ENCODE data around the gene RGS10. TPM values are rescaled to one million over a fixed set of nuclear protein-coding genes. Genes with fewer than 3 reads are reported as not detected.

The RGS10 gene
- total and polyA plus RNA-seq, 2 experiments from 2014 or later: 16.8 to 26.8 TPM

GRCh38 chr10:119498889-119499676 is 43.4 kb downstream of the RGS10 start:
- ATAC-seq (no peak), DNase-seq (ENCODE audit: low spot score) (no peak)
- TF ChIP-seq NANOG (IDR thresholded peaks at IDR 0.05; ENCODE audit: borderline replicate concordance) (no peak), JUNB (IDR thresholded peaks at IDR 0.05; ENCODE audit: unreplicated experiment) (no peak), POLR2AphosphoS5 (IDR thresholded peaks at IDR 0.05; ENCODE audit: low read depth) (no peak), ZNF331 (CRISPR knock-in tag; IDR thresholded peaks at IDR 0.05; ENCODE audit: low read depth) (no peak), CTCF (conservative IDR thresholded peaks at IDR 0.05; ENCODE audit: low read depth in 2 of 2) (no peak), ZNF114 (CRISPR knock-in tag; IDR thresholded peaks at IDR 0.05) (no peak), EZH2 (IDR thresholded peaks at IDR 0.05; ENCODE audit: low read depth, unreplicated experiment) (no peak), ETS1 (IDR thresholded peaks at IDR 0.05) (no peak), CREB1 (CRISPR knock-in tag; IDR thresholded peaks at IDR 0.05; ENCODE audit: low read depth) (no peak), STAT1 (IDR thresholded peaks at IDR 0.05; ENCODE audit: unreplicated experiment) (no peak), EZH2phosphoT487 (IDR thresholded peaks at IDR 0.05; ENCODE audit: unreplicated experiment) (no peak)
- TF ChIP-seq, protein P1, sequence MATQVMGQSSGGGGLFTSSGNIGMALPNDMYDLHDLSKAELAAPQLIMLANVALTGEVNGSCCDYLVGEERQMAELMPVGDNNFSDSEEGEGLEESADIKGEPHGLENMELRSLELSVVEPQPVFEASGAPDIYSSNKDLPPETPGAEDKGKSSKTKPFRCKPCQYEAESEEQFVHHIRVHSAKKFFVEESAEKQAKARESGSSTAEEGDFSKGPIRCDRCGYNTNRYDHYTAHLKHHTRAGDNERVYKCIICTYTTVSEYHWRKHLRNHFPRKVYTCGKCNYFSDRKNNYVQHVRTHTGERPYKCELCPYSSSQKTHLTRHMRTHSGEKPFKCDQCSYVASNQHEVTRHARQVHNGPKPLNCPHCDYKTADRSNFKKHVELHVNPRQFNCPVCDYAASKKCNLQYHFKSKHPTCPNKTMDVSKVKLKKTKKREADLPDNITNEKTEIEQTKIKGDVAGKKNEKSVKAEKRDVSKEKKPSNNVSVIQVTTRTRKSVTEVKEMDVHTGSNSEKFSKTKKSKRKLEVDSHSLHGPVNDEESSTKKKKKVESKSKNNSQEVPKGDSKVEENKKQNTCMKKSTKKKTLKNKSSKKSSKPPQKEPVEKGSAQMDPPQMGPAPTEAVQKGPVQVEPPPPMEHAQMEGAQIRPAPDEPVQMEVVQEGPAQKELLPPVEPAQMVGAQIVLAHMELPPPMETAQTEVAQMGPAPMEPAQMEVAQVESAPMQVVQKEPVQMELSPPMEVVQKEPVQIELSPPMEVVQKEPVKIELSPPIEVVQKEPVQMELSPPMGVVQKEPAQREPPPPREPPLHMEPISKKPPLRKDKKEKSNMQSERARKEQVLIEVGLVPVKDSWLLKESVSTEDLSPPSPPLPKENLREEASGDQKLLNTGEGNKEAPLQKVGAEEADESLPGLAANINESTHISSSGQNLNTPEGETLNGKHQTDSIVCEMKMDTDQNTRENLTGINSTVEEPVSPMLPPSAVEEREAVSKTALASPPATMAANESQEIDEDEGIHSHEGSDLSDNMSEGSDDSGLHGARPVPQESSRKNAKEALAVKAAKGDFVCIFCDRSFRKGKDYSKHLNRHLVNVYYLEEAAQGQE (IDR thresholded peaks at IDR 0.05; ENCODE audit: unreplicated experiment): no peak
- Histone ChIP-seq H3K4me2 (no peak overlapping the region), H3K27ac (ENCODE audit: low read depth) (no peak overlapping the region), H3K9me2 (ENCODE audit: insufficient read depth) (no peaks in the 10 kb centered on the region), H4K20me1 (replicated peaks; ENCODE audit: insufficient read depth) (no peaks in the 10 kb centered on the region), H3K36me3 (ENCODE audit: insufficient read depth) (no peaks in the 10 kb centered on the region), H3K79me2 (replicated peaks; ENCODE audit: insufficient read depth) (no peaks in the 10 kb centered on the region), H3K27me3 (ENCODE audit: insufficient read depth) (no peaks in the 10 kb centered on the region), H3F3A (replicated peaks; ENCODE audit: low read depth) (no peaks in the 10 kb centered on the region), H2AFZ (no peak overlapping the region), H3K4me1 (ENCODE audit: insufficient read depth) (0 out of 2 replicates have a peak, but pooled peaks cover 4% of the 10 kb centered on the region), H3K4me3 (no peak overlapping the region)
- H3K27ac Mint-ChIP-seq: no peak overlapping the region
- no peaks in the 10 kb centered on the region for H3K36me3 Mint-ChIP-seq (ENCODE audit: low read depth)
- H3K4me3 Mint-ChIP-seq: no peak overlapping the region
- H3K9me3 Mint-ChIP-seq: no peaks in the 10 kb centered on the region
- peaks cover 4% of the 10 kb centered on the region for H3K27me3 Mint-ChIP-seq (ENCODE audit: insufficient read depth, low read depth, poor library complexity)
- peaks cover 10% of the 10 kb centered on the region for H3K4me1 Mint-ChIP-seq
